GM19351 (cell line): Measurements from ENCODE around the gene IL17RA.

ENCODE experiments used
- ATAC-seq: cut with Tn5 transposase; IDR thresholded peaks from one replicate; pipeline ENCODE4 v1.9.1; 2021; ENCODE audit warnings: mild to moderate bottlenecking, moderate library complexity; ENCODE audit not compliant: unreplicated experiment

IL17RA gene

GRCh38 chr22:17105143-17106129 lies 20.6 kb downstream of the IL17RA start:
- no peak for ATAC-seq

GRCh38 chr22:17106161-17106784 lies 21.5 kb downstream of the IL17RA start:
- no peak for ATAC-seq

- no peak for ATAC-seq
These were observed 22.2 kb downstream of the IL17RA start for GRCh38 chr22:17106785-17107546.

GRCh38 chr22:17107547-17107810 lies 22.7 kb downstream of the IL17RA start:
- ATAC-seq: no peak

- ATAC-seq: no peak
These were observed 23.7 kb downstream of the IL17RA start for GRCh38 chr22:17108256-17109112.

GRCh38 chr22:17109113-17109865 lies 24.5 kb downstream of the IL17RA start:
- ATAC-seq: no peak

GRCh38 chr22:17109976-17110375 lies 25.2 kb downstream of the IL17RA start:
- ATAC-seq: no peak

- ATAC-seq: no peak
These were observed 26.2 kb downstream of the IL17RA start for GRCh38 chr22:17110791-17111550.

- ATAC-seq: no peak
These were observed 27.8 kb downstream of the IL17RA start for GRCh38 chr22:17112491-17113042.

GRCh38 chr22:17113600-17113999 lies 28.8 kb downstream of the IL17RA start:
- no peak for ATAC-seq

GRCh38 chr22:17114173-17114897 lies 29.5 kb downstream of the IL17RA start:
- ATAC-seq: no peak

- no peak for ATAC-seq
These were observed 30.1 kb downstream of the IL17RA start for GRCh38 chr22:17114898-17115235.

- no peak for ATAC-seq
These were observed 30.4 kb downstream of the IL17RA start for GRCh38 chr22:17115236-17115635.

- ATAC-seq: no peak
These were observed 31.3 kb downstream of the IL17RA start for GRCh38 chr22:17115945-17116565.

GRCh38 chr22:17116572-17117330 lies 32.0 kb downstream of the IL17RA start:
- ATAC-seq: no peak

- no peak for ATAC-seq
These were observed 32.6 kb downstream of the IL17RA start for GRCh38 chr22:17117400-17117799.

- ATAC-seq: no peak
These were observed 33.1 kb downstream of the IL17RA start for GRCh38 chr22:17117890-17118289.
